Left ventricle myocardium inferior (tissue), 1 donor: ENCODE results near the gene ACACA. TPM values are rescaled to one million over a fixed set of nuclear protein-coding genes. Genes with fewer than 3 reads are reported as not detected.

Experiments
- DNase-seq: peaks from one replicate; pipeline ENCODE4 v3.0.0-alpha.2; 2020
- H3K27ac ChIP-seq: fragments of 200-600 bp; replicated peaks from 2 replicates; pipeline ENCODE4 v1.8.0; 2021
- H3K27me3 ChIP-seq: fragments of 200-600 bp; 2 replicates; pipeline ENCODE4 v1.8.0; 2021; ENCODE audit warnings: low read depth
- H3K36me3 ChIP-seq: fragments of 200-600 bp; 2 replicates; pipeline ENCODE4 v1.8.0; 2021
- H3K4me1 ChIP-seq: fragments of 200-600 bp; 2 replicates; pipeline ENCODE4 v1.8.0; 2021
- H3K4me3 ChIP-seq: fragments of 200-600 bp; 2 replicates; pipeline ENCODE4 v1.8.0; 2021; ENCODE audit warnings: mild to moderate bottlenecking, moderate library complexity
- H3K9me3 ChIP-seq: fragments of 200-600 bp; replicated peaks from 2 replicates; pipeline ENCODE4 v1.8.0; 2021
- intact Hi-C: fragments of 100-400 bp; cut with micrococcal nuclease; formaldehyde crosslinking; loops from one replicate; pipeline ENCODE4 v1.11.0; 2022
- total RNA-seq: library from RNA; stranded (reverse); fragmentation: NEBNext Ultra II Directional; extraction: Animal tissue kit (Norgen Biotek cat#: 25700); gene quantifications from one replicate; pipeline ENCODE4 v1.2.1, GENCODE V29; 2021
- TF ChIP-seq, protein P1 (sequence below): fragments of 200-600 bp; IDR thresholded peaks from 2 replicates; pipeline ENCODE4 v1.8.0; 2021; ENCODE audit warnings: antibody characterized with exemption, mild to moderate bottlenecking, borderline replicate concordance
- donor health status: DM: no; HTN: yes; CAD: no; lungs with severe emphysema.

ACACA gene
- total RNA-seq, 1 donor from 2014 or later, result 16.2 TPM

DNA sequence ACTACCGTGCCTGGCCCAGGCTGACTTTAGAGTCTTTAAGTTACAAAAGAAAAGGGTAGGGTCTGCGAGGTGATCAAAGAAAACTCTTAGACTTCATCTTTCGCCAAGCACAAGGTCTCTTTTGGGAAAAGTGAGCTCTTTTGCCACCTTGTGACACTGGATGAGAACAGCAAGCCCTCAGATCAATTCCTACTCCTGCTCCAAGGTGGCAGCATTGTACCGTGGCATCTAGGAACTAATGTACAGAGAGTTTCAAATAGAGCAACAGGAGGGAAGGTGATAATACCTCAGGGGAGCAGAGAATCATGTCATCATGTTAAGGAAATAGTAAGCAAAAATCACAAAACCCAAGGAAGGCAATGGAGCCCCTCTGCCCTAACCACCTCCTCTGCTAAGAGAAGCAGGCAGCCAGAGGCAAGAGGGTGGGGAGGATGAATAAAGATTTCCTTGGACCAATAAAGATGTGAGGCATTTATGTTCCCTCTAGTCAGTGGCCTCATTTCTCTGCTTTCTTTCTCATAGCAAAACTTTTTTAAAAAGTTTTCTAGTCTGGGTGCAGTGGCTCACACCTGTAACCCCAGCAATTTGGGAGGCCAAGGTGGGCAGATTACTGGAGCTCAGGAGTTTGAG lies 33.0 kb downstream of the ACACA start:
- intact Hi-C loops, result no loop called here

DNA sequence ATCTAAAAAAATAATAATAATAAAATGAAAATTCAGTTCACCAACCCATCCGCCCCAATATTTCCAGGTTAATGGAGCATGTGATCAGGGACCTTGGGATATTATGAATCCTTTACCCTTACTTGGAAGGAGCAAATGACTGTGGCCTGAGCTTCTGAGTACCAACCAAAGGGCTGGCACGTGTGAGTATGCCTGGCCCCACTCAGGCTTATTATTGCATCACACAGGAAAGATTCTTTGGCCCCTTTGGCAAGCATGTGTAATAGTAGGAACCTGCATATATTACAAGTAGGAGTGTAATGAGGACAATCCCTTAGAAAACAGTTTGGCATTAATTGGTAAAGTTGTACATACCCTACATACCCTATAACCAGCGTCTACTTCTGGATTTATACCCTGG lies 38.1 kb downstream of the ACACA start:
- Histone ChIP-seq H3K27me3 (no peaks in the 10 kb centered on the region), H3K36me3 (no peaks in the 10 kb centered on the region), H3K27ac (no peak overlapping the region), H3K4me3 (no peak overlapping the region), H3K4me1 (no peaks in the 10 kb centered on the region), H3K9me3 (no peaks in the 10 kb centered on the region)
- TF ChIP-seq, protein P1, sequence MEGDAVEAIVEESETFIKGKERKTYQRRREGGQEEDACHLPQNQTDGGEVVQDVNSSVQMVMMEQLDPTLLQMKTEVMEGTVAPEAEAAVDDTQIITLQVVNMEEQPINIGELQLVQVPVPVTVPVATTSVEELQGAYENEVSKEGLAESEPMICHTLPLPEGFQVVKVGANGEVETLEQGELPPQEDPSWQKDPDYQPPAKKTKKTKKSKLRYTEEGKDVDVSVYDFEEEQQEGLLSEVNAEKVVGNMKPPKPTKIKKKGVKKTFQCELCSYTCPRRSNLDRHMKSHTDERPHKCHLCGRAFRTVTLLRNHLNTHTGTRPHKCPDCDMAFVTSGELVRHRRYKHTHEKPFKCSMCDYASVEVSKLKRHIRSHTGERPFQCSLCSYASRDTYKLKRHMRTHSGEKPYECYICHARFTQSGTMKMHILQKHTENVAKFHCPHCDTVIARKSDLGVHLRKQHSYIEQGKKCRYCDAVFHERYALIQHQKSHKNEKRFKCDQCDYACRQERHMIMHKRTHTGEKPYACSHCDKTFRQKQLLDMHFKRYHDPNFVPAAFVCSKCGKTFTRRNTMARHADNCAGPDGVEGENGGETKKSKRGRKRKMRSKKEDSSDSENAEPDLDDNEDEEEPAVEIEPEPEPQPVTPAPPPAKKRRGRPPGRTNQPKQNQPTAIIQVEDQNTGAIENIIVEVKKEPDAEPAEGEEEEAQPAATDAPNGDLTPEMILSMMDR, result no peak
- intact Hi-C loops, result no loop called here
- DNase-seq, result no peak

More for the DNA sequence above, 33.0 kb downstream of the ACACA start:
- H3K4me3 ChIP-seq, result no peak overlapping the region
- TF ChIP-seq, protein P1, result peak; percentile 94
- no peak overlapping the region for H3K27ac ChIP-seq
- H3K27me3 ChIP-seq, result no peaks in the 10 kb centered on the region
- H3K4me1 ChIP-seq, result no peaks in the 10 kb centered on the region
- no peaks in the 10 kb centered on the region for H3K36me3 ChIP-seq
- H3K9me3 ChIP-seq, result no peaks in the 10 kb centered on the region
- peak; percentile 37 for DNase-seq

DNA sequence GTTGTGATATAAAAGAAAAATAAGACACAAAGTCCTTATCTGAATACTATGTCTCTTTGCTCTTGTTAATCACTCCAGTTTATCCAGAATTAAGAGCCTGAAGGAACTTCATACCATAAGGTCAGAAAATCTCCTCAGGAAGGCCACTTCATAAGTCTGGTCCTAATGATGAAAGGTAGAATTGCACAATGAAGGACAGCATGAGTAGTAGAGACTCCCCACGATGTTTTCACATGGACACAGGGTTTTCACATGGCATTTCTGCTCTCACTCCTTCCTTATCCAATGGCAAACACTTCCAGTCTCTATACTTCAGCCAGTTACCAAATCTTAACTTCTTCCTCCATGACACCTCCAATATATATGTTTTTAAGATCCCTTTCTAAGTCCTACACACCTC lies 41.0 kb downstream of the ACACA start:
- no peak for DNase-seq
- Histone ChIP-seq H3K4me1 (no peaks in the 10 kb centered on the region), H3K27me3 (no peaks in the 10 kb centered on the region), H3K4me3 (no peak overlapping the region), H3K27ac (no peak overlapping the region), H3K9me3 (no peaks in the 10 kb centered on the region), H3K36me3 (no peaks in the 10 kb centered on the region)
- TF ChIP-seq, protein P1, result no peak
- intact Hi-C loops, result no loop called here

DNA sequence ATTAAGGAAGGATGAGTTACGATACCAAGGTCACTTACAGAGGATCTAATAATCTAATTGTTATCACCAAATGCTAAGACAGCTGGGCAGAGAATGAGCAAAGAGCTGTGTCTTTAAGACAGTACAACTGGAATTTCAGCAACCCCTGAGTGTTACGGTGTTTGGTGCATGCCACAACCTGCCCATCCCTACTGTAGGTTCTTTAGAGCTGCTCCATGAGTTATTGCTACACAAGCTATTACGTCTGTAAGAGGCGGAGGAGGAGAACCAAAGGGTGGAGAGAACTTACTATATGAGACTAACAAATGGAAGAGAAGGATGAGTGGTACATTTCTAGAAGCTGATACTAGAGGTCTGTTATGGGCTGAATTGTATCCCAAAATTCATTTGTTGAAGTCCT lies 45.1 kb downstream of the ACACA start:
- no peaks in the 10 kb centered on the region for H3K27me3 ChIP-seq
- no peak overlapping the region for H3K27ac ChIP-seq
- no peak overlapping the region for H3K4me3 ChIP-seq
- no peaks in the 10 kb centered on the region for H3K36me3 ChIP-seq
- no peak for DNase-seq
- TF ChIP-seq, protein P1, result no peak
- peaks cover 30% of the 10 kb centered on the region for H3K4me1 ChIP-seq
- intact Hi-C loops, result no loop called here
- H3K9me3 ChIP-seq, result no peaks in the 10 kb centered on the region

DNA sequence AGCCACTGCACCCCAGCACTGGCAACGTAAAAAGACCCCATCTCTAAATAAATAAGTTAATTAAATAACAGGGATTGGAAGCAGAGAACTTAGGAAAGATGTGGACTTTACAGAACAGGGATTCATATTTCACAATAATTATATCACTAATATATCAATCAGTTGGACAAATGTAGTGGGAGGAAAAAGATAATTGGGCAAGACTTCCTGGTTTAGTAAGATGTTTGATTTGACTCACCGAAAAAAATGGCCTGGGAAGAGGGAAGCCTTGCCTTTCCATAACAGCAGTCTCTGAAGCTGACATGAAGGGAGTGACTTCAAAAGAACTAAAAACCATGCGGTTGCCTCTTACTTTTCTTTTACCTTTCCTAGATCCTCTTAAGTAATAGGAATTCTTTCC lies 46.0 kb downstream of the ACACA start:
- no peak overlapping the region for H3K4me3 ChIP-seq
- H3K27me3 ChIP-seq, result no peaks in the 10 kb centered on the region
- H3K9me3 ChIP-seq, result no peaks in the 10 kb centered on the region
- H3K36me3 ChIP-seq, result no peaks in the 10 kb centered on the region
- TF ChIP-seq, protein P1, result no peak
- DNase-seq, result no peak
- no peak overlapping the region for H3K27ac ChIP-seq
- peaks cover 30% of the 10 kb centered on the region for H3K4me1 ChIP-seq
- intact Hi-C loops, result no loop called here
